ENCODE results near the gene CDK17. TPM values are rescaled to one million over a fixed set of nuclear protein-coding genes. Genes with fewer than 3 reads are reported as not detected.
"Not testable (repeated sequence)": the region's sequence is repeated elsewhere in the genome, so short reads cannot be mapped to it uniquely, and the experiment has no call there.

CDK17 gene
- total RNA-seq, 1 experiment from 2014 or later, result 18.4 TPM

- Histone ChIP-seq H3K36me3 (peaks cover 21% of the 10 kb centered on the region), H3K9me3 (no peaks in the 10 kb centered on the region), H3K27me3 (no peaks in the 10 kb centered on the region), H3K4me3 (no peak overlapping the region)
- no peak for DNase-seq
Measured at GRCh38 chr12:96323906-96324305, 76.3 kb downstream of the CDK17 start.

GRCh38 chr12:96322720-96323119, 77.5 kb downstream of the CDK17 start:
- DNase-seq, result no peak
- peaks cover 18% of the 10 kb centered on the region for H3K36me3 ChIP-seq
- H3K27me3 ChIP-seq, result no peaks in the 10 kb centered on the region
- H3K4me3 ChIP-seq, result no peak overlapping the region
- no peaks in the 10 kb centered on the region for H3K9me3 ChIP-seq

DNA sequence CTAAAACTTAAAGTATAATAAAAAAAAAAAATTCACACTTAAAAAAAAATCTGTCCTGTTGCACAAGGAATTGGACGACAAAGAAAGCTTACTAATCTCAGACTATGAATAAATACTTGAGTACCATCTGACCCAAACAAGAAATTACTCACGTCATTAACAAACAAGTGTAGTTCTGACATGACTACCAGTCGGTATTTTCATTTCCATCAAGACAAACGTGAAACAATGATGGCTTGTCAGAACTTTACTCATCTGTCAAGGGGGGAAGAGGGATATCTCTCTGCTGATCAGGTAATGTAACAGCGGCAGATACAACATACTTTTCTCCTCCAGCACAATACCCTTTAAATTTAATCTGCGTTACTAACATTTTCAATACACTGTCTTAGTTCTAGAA, 78.3 kb downstream of the CDK17 start:
- Histone ChIP-seq H3K27me3 (no peaks in the 10 kb centered on the region), H3K4me3 (no peak overlapping the region), H3K9me3 (no peaks in the 10 kb centered on the region), H3K36me3 (peaks cover 18% of the 10 kb centered on the region)
- no peak for DNase-seq

- H3K36me3 ChIP-seq, H3K4me3 ChIP-seq, H3K27me3 ChIP-seq, H3K9me3 ChIP-seq, DNase-seq: not testable (repeated sequence)
Measured at GRCh38 chr12:96317801-96318200, 82.4 kb downstream of the CDK17 start.

- not testable (repeated sequence) for DNase-seq, H3K27me3 ChIP-seq
- H3K4me3 ChIP-seq, result peak overlapping the region; percentile 43
Measured at GRCh38 chr12:96315741-96316481, 84.3 kb downstream of the CDK17 start.

DNA sequence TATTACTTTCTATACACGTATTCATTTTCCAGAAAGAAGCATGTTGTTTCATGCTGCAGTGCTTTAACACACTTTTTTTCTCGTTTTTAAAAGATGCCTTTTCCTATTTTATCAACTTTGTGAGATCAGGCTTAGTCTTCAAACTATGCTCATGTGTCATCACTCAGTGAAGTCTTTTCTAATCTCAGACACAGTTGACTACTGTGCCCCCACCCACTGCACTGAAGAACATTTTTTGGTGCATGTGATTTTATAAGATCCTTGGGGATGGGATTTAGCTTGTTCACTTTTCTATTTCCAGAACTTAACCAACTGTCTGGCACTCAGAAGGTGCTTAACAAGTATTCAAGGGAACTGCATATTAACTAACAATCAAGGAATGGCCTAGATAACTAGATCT, 85.5 kb downstream of the CDK17 start:
- H3K36me3 ChIP-seq, result peaks cover 26% of the 10 kb centered on the region
- no peak for DNase-seq
- no peaks in the 10 kb centered on the region for H3K27me3 ChIP-seq
- no peaks in the 10 kb centered on the region for H3K9me3 ChIP-seq
- H3K4me3 ChIP-seq, result no peak overlapping the region

More at GRCh38 chr12:96315741-96316481, 84.3 kb downstream of the CDK17 start:
- H3K9me3 ChIP-seq, result not testable (repeated sequence)
- H3K36me3 ChIP-seq, result peaks cover 16% of the 10 kb centered on the region

- no peaks in the 10 kb centered on the region for H3K27me3 ChIP-seq
- no peak overlapping the region for H3K4me3 ChIP-seq
- DNase-seq, result no peak
- H3K9me3 ChIP-seq, result no peaks in the 10 kb centered on the region
- peaks cover 28% of the 10 kb centered on the region for H3K36me3 ChIP-seq
Measured at GRCh38 chr12:96313606-96314005, 86.6 kb downstream of the CDK17 start.

- DNase-seq, result no peak
- Histone ChIP-seq H3K9me3 (no peaks in the 10 kb centered on the region), H3K4me3 (no peak overlapping the region), H3K36me3 (peaks cover 32% of the 10 kb centered on the region), H3K27me3 (no peaks in the 10 kb centered on the region)
Measured at GRCh38 chr12:96311191-96311590, 89.0 kb downstream of the CDK17 start.

DNA sequence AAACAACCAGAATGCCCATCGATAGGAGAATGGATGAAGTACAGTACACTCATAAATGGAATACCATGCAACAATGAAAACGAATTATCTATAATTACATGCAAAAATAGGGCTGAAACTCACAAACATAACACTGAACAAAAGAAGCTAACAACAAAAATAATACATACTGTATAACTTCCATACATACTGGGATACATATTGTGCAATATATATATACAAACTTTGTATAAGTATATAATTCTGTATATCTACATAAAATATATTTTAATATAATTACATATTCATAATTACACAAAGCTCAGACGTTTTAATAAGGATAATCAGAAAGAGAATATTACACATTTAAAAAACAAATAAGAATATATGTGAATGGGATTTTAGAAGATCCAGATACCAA, 90.2 kb downstream of the CDK17 start:
- Histone ChIP-seq H3K36me3 (peaks cover 32% of the 10 kb centered on the region), H3K9me3 (no peaks in the 10 kb centered on the region), H3K4me3 (no peak overlapping the region), H3K27me3 (no peaks in the 10 kb centered on the region)
- DNase-seq, result no peak

DNA sequence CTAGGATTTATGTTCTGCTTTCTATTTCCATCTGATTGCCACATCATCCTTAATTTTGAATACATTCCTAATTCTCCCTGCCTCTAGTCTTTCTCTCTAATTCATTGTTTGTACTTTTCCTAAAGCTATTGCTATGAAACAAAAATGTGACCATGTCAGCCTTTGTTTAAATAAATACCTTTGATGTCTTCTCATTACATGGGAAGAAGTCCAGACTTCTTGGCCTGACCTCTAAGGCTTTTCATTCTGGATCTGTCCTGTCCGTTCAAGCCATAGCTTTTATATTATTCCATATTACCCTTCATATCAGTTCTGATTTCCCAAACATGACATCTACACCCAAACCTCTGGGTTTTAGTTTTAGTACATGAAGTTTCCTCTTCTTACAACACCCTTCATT, 91.4 kb downstream of the CDK17 start:
- H3K36me3 ChIP-seq, result peaks cover 32% of the 10 kb centered on the region
- no peaks in the 10 kb centered on the region for H3K27me3 ChIP-seq
- H3K4me3 ChIP-seq, result no peak overlapping the region
- DNase-seq, result no peak
- no peaks in the 10 kb centered on the region for H3K9me3 ChIP-seq

- no peak for DNase-seq
- peaks cover 13% of the 10 kb centered on the region for H3K36me3 ChIP-seq
- H3K27me3 ChIP-seq, result no peaks in the 10 kb centered on the region
- no peak overlapping the region for H3K4me3 ChIP-seq
- H3K9me3 ChIP-seq, result no peaks in the 10 kb centered on the region
Measured at GRCh38 chr12:96305665-96306064, 94.6 kb downstream of the CDK17 start.

GRCh38 chr12:96303653-96304052, 96.6 kb downstream of the CDK17 start:
- no peaks in the 10 kb centered on the region for H3K27me3 ChIP-seq
- H3K4me3 ChIP-seq, result no peak overlapping the region
- H3K9me3 ChIP-seq, result no peaks in the 10 kb centered on the region
- DNase-seq, result no peak
- peaks cover 17% of the 10 kb centered on the region for H3K36me3 ChIP-seq

DNA sequence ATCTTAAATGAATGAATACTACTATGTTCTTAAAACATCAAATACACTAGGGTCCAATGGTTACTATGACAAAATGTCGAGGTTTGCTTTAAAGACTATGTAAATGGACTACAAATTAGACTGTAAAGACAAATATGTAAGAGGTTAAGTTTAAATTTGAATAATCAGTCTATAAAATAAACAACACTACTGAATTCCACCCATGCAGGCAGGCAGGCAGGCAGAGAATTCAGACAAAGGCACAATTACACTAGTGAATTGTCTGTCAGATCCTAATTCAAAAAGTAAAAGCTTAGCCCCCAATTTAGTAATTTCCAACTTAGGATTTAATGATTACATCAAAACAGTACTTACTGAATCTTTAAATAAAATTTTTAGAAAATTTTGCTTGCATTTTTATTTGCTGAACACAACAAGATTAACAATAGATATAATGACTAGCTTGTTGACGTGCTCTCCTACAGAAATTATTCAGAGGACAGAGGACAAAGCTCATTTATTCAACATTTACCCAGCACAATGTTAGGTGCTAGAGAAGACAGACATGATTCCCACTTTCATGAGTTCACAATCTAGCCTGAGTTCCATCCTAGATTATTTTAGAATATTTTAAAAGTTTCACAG, 97.4 kb downstream of the CDK17 start:
- Histone ChIP-seq H3K9me3 (no peaks in the 10 kb centered on the region), H3K27me3 (no peaks in the 10 kb centered on the region), H3K4me3 (no peak overlapping the region), H3K36me3 (peaks cover 17% of the 10 kb centered on the region)
- no peak for DNase-seq

DNA sequence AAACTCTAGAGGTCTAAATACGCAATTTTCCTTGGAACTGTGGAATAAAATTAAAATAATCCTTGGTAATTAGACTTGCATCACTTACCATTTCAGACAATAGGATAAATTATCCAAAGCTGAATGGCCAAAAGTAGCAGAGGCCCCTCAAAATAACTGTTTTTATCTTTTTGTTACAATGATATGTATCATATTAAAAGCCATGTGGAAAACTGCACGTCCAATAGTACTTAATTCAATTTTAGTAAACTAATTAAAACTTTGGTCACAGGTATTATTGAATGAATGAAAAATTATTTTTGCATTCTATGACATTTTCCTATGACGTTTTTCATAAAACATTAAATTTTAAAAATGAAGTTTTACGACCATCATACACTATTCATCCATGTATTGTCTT, 98.5 kb downstream of the CDK17 start:
- Histone ChIP-seq H3K9me3 (no peaks in the 10 kb centered on the region), H3K36me3 (peaks cover 20% of the 10 kb centered on the region), H3K4me3 (no peak overlapping the region), H3K27me3 (no peaks in the 10 kb centered on the region)
- DNase-seq, result no peak

DNA sequence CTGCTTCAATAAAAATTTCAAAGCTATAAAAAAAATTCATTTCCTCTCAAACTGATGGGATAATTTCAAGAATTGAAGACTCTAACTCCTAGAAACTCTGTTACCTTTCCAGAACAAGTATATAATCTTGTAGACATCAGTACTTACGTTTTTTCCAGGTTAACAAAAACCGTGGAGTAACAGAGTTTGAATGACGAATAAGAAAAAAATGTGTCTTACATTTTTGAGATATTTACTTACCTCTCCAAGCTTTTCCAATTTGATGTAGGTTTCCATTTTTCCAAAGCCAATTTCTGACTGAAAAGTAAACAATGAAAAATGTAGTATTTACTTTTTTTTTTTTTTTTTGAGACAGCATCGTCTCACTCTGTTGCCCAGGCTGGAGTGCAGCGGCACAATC, 100.2 kb downstream of the CDK17 start:
- H3K36me3 ChIP-seq, result peaks cover 22% of the 10 kb centered on the region
- H3K4me3 ChIP-seq, result no peak overlapping the region
- no peaks in the 10 kb centered on the region for H3K27me3 ChIP-seq
- H3K9me3 ChIP-seq, result no peaks in the 10 kb centered on the region
- no peak for DNase-seq

DNA sequence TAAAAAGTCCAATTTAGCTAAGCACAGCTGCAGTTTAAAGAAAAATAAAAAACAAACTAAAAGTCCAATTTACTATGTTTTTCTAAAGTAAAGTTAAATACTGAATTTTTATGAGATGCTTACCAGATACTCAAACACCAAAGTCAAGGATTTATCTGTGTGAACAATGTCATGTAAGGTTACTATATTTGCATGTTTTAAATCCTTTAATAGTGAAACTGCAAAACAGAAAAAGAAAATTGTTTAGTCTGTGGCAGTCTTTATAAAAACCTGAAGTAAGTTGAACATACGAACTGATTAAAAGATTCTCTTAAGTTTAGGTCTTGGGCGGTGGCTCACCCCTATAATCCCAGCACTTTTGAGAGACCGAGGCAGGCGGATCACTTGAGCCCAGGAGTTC, 102.7 kb downstream of the CDK17 start:
- H3K27me3 ChIP-seq, result no peaks in the 10 kb centered on the region
- H3K36me3 ChIP-seq, result peaks cover 25% of the 10 kb centered on the region
- no peak for DNase-seq
- H3K4me3 ChIP-seq, result no peak overlapping the region
- H3K9me3 ChIP-seq, result no peaks in the 10 kb centered on the region

DNA sequence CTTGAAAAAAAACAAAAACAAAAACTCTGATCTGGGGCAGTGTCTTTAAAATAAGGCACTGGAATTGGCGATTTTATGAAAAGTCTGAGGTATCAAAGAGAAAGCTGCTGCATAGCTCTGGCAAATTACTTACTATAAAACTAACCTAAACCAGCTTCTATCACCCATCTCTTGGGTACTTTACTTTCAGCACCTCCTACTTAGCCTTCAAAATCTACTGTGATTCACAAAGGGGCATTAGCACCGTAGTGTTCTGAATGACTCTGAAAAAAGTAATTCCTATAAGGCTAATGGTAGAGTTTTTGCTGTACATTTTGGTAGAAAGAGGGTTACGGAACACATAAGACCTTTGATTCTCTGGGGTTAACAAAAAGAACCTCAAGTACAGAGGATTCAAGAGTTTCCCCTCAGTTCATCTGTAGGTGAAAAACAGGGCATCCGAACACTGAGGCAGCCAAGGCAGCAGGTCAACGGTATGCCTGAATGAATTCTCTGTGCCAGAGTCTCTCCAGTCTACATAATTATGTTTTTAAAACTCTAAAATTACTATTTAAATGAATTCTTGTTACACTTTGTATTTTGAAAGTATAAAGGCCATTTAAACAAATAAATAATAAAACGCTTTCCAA, 104.6 kb downstream of the CDK17 start:
- no peak for DNase-seq
- Histone ChIP-seq H3K36me3 (peaks cover 31% of the 10 kb centered on the region), H3K9me3 (no peaks in the 10 kb centered on the region)

GRCh38 chr12:96294831-96295230, 105.4 kb downstream of the CDK17 start:
- Histone ChIP-seq H3K4me3 (no peak overlapping the region), H3K36me3 (peaks cover 29% of the 10 kb centered on the region), H3K9me3 (no peaks in the 10 kb centered on the region), H3K27me3 (no peaks in the 10 kb centered on the region)
- no peak for DNase-seq

More for the DNA sequence above, 104.6 kb downstream of the CDK17 start:
- no peaks in the 10 kb centered on the region for H3K27me3 ChIP-seq
- no peak overlapping the region for H3K4me3 ChIP-seq
